ENCODE measurements around the gene TLX2. TPM values are rescaled to one million over a fixed set of nuclear protein-coding genes. Genes with fewer than 3 reads are reported as not detected.
"Not testable (repeated sequence)": the region's sequence is repeated elsewhere in the genome, so short reads cannot be mapped to it uniquely, and the experiment has no call there.

The TLX2 gene
- total RNA-seq, 2 experiments from 2014 or later, result 0.12 TPM; not detected in 1

- Mint-ChIP-seq H3K4me1 (peaks cover 15% of the 10 kb centered on the region), H3K27ac (no peak overlapping the region)
Measured at GRCh38 chr2:74559912-74560311, 45.7 kb downstream of the TLX2 start.

DNA sequence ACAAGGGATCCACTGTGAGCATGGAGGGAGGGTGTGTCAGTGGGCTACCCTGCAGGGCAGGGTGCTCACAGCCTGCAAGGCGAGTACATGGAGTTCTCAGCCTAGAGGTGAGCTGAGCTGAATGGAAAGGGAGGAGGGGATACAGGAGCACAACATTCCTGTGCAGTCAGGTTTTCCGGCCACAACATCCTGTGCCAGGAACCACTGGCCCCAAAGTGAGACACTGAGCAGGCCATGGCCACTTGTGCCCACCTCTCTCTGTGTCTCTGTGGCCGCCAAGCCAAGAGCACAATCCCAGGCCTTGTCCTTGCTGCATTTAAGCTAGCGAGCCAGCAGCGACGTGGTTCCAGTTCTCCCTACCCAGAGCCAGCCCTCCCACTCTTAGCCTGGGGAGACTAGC, 46.3 kb downstream of the TLX2 start:
- Mint-ChIP-seq H3K36me3 (peaks cover 4% of the 10 kb centered on the region), H3K27ac (no peak overlapping the region), H3K9me3 (no peaks in the 10 kb centered on the region), H3K4me3 (no peak overlapping the region), H3K27me3 (peaks cover 35% of the 10 kb centered on the region), H3K4me1 (peaks cover 15% of the 10 kb centered on the region)
- DNase-seq, result no peak

More at GRCh38 chr2:74559912-74560311, 45.7 kb downstream of the TLX2 start:
- Mint-ChIP-seq H3K27me3 (peaks cover 35% of the 10 kb centered on the region), H3K36me3 (peaks cover 4% of the 10 kb centered on the region), H3K4me3 (no peak overlapping the region), H3K9me3 (no peaks in the 10 kb centered on the region)
- DNase-seq, result no peak

DNA sequence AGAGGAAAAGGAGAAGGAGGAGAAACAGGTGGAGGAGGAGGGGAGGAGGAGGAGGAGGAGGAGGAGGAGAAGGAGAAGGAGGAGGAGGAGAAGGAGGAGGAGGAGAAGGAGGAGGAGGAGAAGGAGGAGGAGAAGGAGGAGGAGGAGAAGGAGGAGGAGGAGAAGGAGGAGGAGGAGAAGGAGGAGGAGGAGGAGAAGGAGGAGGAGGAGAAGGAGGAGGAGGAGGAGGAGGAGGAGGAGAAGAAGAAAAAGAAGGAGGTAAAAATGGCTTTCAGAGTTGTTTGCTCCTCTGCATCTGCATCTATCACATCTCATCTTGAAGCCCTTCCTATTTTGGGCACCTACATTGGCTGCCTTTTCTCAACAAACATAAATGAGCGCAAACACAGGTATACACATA, 46.8 kb downstream of the TLX2 start:
- H3K27ac Mint-ChIP-seq, H3K4me3 Mint-ChIP-seq, H3K36me3 Mint-ChIP-seq, DNase-seq, H3K9me3 Mint-ChIP-seq: not testable (repeated sequence)
- Mint-ChIP-seq H3K27me3 (peaks cover 35% of the 10 kb centered on the region), H3K4me1 (peaks cover 15% of the 10 kb centered on the region)

DNA sequence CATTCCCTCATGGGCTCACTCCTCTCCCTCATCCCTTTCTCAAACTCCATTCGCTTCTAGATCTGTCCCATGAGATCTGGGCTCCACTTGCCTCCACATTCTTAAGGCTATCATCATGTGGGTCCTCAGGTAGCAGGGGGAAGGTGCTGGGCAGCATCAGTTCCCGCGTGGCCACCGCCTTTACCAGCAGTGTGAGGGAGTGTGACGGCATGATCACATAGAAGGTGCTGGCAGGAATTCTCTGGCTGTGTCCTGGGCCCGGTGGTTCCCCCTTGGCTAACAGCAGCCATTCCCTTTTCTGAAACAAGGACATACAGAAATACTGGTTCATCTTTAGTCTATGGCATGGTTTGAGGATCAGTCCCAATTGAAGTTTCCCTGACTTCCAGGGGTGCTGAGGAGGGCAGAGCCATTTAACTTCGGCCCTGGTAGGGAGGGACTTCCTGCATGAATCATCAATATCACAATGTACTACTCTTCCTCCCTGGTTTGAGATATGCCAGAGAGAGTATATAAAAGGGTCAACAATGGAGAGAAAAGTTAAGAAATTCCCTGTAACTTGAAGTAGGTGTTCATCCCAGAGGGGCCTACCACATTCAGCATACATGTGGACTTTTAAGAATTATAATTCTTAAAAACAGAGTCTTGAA, 48.0 kb downstream of the TLX2 start:
- Mint-ChIP-seq H3K36me3 (no peaks in the 10 kb centered on the region), H3K27me3 (peaks cover 35% of the 10 kb centered on the region), H3K4me3 (no peak overlapping the region), H3K4me1 (peaks cover 22% of the 10 kb centered on the region), H3K27ac (no peak overlapping the region), H3K9me3 (no peaks in the 10 kb centered on the region)
- no peak for DNase-seq

GRCh38 chr2:74564222-74564621, 50.0 kb downstream of the TLX2 start:
- peaks cover 3% of the 10 kb centered on the region for H3K36me3 Mint-ChIP-seq
- no peak for DNase-seq
- peaks cover 32% of the 10 kb centered on the region for H3K4me1 Mint-ChIP-seq
- no peak overlapping the region for H3K4me3 Mint-ChIP-seq
- H3K9me3 Mint-ChIP-seq, result no peaks in the 10 kb centered on the region
- H3K27ac Mint-ChIP-seq, result no peak overlapping the region
- H3K27me3 Mint-ChIP-seq, result peaks cover 35% of the 10 kb centered on the region

GRCh38 chr2:74566076-74566753, 52.0 kb downstream of the TLX2 start:
- no peak for DNase-seq
- H3K9me3 Mint-ChIP-seq, result no peaks in the 10 kb centered on the region
- peaks cover 30% of the 10 kb centered on the region for H3K4me1 Mint-ChIP-seq
- H3K27ac Mint-ChIP-seq, result peak overlapping the region; percentile 76
- H3K36me3 Mint-ChIP-seq, result peaks cover 3% of the 10 kb centered on the region
- H3K27me3 Mint-ChIP-seq, result peaks cover 24% of the 10 kb centered on the region
- H3K4me3 Mint-ChIP-seq, result no peak overlapping the region

DNA sequence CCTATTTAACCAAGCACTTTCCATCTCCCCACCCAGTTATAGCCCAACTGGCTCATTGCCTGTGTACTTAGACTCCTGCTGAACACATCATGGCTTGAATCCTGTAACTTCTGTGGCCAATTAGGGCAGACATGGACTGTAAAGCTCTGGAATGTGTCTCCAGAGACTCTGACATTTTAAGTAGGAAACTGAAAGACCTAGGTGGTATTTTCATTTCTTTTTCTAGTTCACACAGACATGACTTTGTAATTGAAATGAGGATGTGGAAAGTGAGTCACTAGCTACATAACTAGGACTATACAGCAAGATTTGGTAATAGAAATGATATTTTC, 52.5 kb downstream of the TLX2 start:
- H3K36me3 Mint-ChIP-seq, result peaks cover 3% of the 10 kb centered on the region
- H3K4me3 Mint-ChIP-seq, result no peak overlapping the region
- H3K9me3 Mint-ChIP-seq, result no peaks in the 10 kb centered on the region
- H3K27me3 Mint-ChIP-seq, result peaks cover 19% of the 10 kb centered on the region
- H3K4me1 Mint-ChIP-seq, result peaks cover 30% of the 10 kb centered on the region
- DNase-seq, result no peak
- H3K27ac Mint-ChIP-seq, result peak overlapping the region; percentile 76

Other genes with a start within 250 kb of the TLX2 start
- gene SLC4A5, start 171.0 kb upstream of the TLX2 start, total RNA-seq, result 1 to 10 TPM in 1 of 2 experiments, under 1 TPM in 1; 0.74 to 1.5 TPM
- gene DCTN1, start 134.1 kb upstream of the TLX2 start, total RNA-seq, result 10 to 100 TPM; 93.6 to 94.1 TPM
- 1 to 10 TPM; 5.1 to 6.2 TPM for gene C2orf81, start 92.8 kb upstream of the TLX2 start, total RNA-seq
- gene WDR54, start 92.7 kb upstream of the TLX2 start, total RNA-seq, result 10 to 100 TPM; 88.6 to 90.2 TPM
- 1 to 10 TPM; 1.6 to 1.8 TPM for gene RTKN, start 72.5 kb upstream of the TLX2 start, total RNA-seq
- gene INO80B, start 59.4 kb upstream of the TLX2 start, total RNA-seq, result 10 to 100 TPM; 29.0 to 30.9 TPM
- 10 to 100 TPM; 19.1 to 20.1 TPM for gene WBP1, start 56.0 kb upstream of the TLX2 start, total RNA-seq
- gene MOGS, start 49.1 kb upstream of the TLX2 start, total RNA-seq, result 10 to 100 TPM; 54.7 to 59.5 TPM
- gene MRPL53, start 41.8 kb upstream of the TLX2 start, total RNA-seq, result 100 to 1,000 TPM; 105 to 111 TPM
- gene CCDC142, start 31.5 kb upstream of the TLX2 start, total RNA-seq, result 10 to 100 TPM in 1 of 2 experiments, 1 to 10 TPM in 1; 8.0 to 11.8 TPM
- 10 to 100 TPM; 22.7 to 23.2 TPM for gene TTC31, start 31.4 kb upstream of the TLX2 start, total RNA-seq
- gene LBX2, start 14.8 kb upstream of the TLX2 start, total RNA-seq, result under 1 TPM in 1 of 2 experiments, not detected in 1; 0.18 TPM
- 10 to 100 TPM; 17.7 to 18.9 TPM for gene PCGF1, start 6.8 kb upstream of the TLX2 start, total RNA-seq
- under 1 TPM; 0.16 to 0.27 TPM for gene DQX1, start 11.8 kb downstream of the TLX2 start, total RNA-seq
- gene AUP1, start 15.3 kb downstream of the TLX2 start, total RNA-seq, result 100 to 1,000 TPM; 138 to 140 TPM
- 10 to 100 TPM; 56.8 to 59.3 TPM for gene HTRA2, start 15.5 kb downstream of the TLX2 start, total RNA-seq
- gene LOXL3, start 39.5 kb downstream of the TLX2 start, total RNA-seq, result 1 to 10 TPM; 1.9 to 2.7 TPM
- 10 to 100 TPM; 19.6 to 23.5 TPM for gene DOK1, start 40.3 kb downstream of the TLX2 start, total RNA-seq
- under 1 TPM in 1 of 2 experiments, not detected in 1; 0.23 TPM for gene M1AP, start 133.9 kb downstream of the TLX2 start, total RNA-seq
- gene SEMA4F, start 139.8 kb downstream of the TLX2 start, total RNA-seq, result 1 to 10 TPM; 3.9 to 4.2 TPM